ENCODE measurements around the gene NFE2.
"Not testable (repeated sequence)": the region's sequence is repeated elsewhere in the genome, so short reads cannot be mapped to it uniquely, and the experiment has no call there.

The NFE2 gene

DNA sequence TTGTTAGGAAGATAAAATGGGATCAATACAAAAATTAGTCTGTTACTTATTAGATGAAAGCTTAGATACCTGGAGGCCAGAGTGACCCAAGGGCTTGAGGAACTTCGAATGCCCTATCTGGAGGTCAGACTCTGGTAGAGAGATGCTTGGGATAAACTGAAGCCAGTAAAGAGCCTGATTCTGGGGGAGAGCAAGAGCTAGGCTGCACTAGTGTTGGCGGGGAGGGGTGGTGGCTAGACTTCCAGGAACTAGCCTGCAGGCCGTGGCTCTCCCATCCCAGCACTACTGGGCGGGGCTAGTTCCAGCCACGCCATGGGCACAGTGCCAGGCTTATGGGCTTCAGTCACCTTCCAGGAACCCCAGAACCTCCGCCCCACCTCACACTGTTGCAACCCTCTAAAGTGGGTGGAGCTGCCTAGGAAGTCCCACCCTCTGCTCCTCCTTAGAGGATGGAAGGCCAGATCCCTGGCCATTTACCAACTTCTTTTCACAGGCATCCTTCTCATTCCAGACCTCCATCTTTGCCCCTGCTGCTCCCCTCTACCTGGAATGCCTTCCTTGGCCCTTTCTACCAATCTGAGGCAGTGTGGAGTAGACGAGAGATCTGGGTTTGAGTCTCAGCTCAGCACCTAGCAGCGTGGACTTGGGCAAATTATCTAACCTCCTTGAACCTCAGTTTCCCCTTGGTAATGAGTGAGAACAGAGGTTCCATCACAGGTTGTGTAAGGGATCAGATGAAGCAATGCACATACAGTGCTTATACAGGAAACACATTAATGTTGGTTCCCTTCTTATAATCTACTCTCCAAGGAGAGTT, 6.3 kb upstream of the NFE2 start:
- no peak for DNase-seq

- no peak for DNase-seq
Observed at GRCh38 chr12:54304187-54304810, 3.5 kb upstream of the NFE2 start.

- no peak for DNase-seq
Observed at GRCh38 chr12:54303640-54304039, 2.8 kb upstream of the NFE2 start.

GRCh38 chr12:54301428-54302048, 723 bp upstream of the NFE2 start:
- DNase-seq: no peak

DNA sequence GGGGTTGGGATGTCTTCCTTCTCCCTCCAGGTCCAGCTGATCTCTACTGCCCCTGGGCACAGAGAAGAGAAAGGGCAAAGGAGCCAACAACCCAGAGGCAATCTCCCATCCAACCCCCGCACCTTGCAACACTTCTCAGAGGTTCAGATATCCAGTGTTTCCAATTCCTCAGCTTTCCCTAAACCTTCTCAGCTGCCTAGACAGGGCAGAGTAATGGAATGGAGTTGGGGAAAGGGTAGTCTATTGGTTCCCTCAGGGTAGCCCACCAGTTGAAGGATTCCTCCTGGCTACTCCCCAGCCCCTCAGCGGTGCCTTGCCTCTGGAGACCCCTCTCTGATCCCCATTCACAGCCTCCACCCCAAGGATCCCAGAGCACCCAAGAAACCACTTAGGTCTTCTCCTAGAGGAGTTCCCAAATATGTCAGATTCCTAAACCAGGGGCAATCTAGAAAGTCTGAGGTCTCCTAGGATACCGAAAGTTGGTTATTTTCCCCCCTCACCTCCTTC, 537 bp downstream of the NFE2 start:
- no peak for DNase-seq

- no peak for DNase-seq
Observed at GRCh38 chr12:54299515-54300224, 1.1 kb downstream of the NFE2 start.

GRCh38 chr12:54298904-54299303, 1.9 kb downstream of the NFE2 start:
- no peak for DNase-seq

DNA sequence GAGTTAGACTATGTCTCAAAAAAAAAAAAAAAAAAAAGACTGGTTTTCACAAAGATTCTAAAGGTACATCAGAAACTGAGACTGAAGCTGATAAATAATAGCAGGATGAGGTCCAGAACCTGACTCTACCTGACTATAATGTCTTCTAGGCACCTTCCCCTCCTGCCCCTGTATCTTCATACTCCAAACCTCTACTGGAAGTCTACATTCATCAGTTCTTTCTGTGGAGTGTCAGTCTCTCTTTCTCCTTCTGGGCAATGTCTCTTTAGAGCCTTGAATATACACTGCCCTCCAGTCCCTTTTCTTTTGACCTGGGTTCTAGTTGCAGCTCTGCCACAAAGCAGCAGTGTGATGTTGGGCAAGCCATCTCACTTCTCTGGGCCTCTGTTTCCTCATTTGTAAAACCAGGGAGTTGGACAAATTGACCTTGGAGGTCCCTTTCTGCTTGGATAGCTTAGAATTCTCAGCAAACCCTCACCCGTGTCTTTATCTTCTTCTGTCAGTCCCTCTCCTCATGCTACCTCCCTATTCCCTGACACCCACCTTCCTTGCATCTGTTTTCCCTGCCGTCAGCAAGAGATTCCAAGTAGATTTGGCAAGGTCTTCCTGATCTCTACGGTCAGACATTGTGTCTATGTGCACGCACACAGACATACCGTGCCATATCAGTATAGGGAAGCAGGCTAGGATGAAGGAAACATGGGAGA, 4.3 kb downstream of the NFE2 start:
- no peak for DNase-seq

DNA sequence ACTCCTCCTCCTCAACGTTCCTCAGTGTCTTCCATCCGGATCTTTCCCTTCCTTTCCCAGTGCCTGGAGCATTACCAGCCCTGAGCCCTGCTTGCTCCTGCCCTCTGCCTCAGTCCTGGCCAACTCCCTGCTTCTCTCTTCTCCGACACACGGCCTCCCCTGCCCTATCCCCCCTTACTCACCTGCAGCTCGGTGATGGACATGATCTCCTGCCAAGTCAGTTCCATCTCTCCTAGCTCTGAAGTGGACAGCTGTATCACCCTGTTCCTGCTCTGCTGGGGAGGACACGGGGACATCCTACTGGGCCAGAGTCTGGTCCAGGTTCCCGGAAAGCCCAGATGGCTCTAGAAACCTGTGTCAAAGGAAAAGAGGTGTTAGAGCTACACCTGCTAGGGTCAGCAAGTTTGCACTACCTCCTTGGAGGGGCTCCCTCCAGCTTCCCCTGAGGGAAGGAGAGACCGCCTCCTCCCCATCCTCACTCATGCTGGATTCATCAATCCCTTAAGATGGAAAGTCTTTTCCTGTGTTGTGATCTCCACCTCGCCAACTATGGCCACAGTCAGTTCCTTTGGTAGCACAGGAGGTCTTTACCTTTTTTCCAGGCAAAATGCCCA, 5.8 kb downstream of the NFE2 start:
- DNase-seq: no peak

- DNase-seq: peak; percentile 41
Observed at GRCh38 chr12:54294152-54294952, 6.5 kb downstream of the NFE2 start.

GRCh38 chr12:54292931-54293241, 7.9 kb downstream of the NFE2 start:
- no peak for DNase-seq

- no peak for DNase-seq
Observed at GRCh38 chr12:54292083-54292930, 8.5 kb downstream of the NFE2 start.

DNA sequence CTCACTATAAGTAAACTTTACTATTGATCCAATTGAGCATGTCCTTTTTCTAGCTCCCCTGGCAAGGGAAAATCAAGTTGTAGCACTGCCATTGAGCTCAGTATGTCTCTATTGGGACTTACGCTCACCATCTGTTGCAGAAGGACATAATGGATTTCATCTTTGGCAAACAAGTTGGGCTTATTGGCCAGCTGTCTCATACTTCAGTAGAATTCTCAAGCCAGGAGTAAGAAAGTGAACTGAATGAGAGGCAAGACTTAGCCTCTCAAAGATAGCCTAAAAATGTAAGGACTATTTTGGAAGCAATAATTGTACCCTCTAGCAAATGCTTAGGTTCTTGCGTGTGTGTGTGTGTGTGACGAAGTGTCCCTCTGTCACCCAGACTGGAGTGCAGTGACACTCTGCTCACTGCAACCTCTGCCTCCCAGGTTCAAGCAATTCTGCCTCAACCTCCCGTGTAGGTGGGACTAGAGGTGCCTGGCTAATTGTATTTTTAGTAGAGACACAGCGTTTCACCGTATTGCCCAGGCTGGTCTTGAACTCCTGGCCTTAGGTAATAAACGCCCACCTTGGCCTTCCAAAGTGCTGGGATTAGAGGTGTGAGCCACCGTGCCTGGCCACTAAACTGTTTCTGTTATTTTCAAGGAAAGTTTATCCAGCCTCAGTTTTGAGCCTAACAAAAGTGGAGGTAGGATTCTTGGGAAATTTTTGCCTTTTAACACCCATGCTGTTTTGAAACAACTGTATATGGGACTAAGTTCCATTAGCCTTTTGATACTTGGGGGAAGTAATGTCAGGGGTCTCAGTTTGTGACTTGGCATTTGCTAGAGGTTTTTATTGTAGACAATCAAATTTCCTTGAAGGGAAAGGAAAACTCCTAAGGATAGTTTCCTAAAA, 13.3 kb downstream of the NFE2 start:
- DNase-seq: no peak

- no peak for DNase-seq
Observed at GRCh38 chr12:54286042-54287030, 14.5 kb downstream of the NFE2 start.

GRCh38 chr12:54285150-54286041, 15.4 kb downstream of the NFE2 start:
- no peak for DNase-seq

GRCh38 chr12:54284070-54284780, 16.6 kb downstream of the NFE2 start:
- DNase-seq: not testable (repeated sequence)
